HG03060 (cell line): ENCODE data around the gene PPRC1.

ENCODE experiments used
- ATAC-seq: cut with Tn5 transposase; IDR thresholded peaks from one replicate; pipeline ENCODE4 v1.9.1; 2021; ENCODE audit warnings: low read depth, moderate number of reproducible peaks; ENCODE audit not compliant: unreplicated experiment

Gene PPRC1

DNA sequence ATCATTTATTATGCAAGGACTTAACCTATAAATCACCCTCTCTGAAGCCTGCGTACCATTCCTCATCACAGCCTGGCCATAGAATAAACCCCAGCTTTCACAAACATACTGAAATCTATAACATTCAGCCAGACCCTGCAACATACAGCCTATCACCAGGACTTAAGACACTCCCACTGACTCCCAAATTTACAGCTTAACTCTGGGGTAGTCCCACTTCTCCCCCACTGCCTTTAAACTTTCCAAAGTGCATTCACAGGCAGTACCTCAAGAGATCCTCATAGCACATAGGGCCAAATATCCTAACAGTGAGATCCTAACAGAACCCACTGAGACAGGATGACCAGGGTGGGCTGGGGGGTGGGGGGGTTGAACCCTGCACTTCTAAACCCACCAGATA is 16.2 kb upstream of the PPRC1 start:
- no peak for ATAC-seq

DNA sequence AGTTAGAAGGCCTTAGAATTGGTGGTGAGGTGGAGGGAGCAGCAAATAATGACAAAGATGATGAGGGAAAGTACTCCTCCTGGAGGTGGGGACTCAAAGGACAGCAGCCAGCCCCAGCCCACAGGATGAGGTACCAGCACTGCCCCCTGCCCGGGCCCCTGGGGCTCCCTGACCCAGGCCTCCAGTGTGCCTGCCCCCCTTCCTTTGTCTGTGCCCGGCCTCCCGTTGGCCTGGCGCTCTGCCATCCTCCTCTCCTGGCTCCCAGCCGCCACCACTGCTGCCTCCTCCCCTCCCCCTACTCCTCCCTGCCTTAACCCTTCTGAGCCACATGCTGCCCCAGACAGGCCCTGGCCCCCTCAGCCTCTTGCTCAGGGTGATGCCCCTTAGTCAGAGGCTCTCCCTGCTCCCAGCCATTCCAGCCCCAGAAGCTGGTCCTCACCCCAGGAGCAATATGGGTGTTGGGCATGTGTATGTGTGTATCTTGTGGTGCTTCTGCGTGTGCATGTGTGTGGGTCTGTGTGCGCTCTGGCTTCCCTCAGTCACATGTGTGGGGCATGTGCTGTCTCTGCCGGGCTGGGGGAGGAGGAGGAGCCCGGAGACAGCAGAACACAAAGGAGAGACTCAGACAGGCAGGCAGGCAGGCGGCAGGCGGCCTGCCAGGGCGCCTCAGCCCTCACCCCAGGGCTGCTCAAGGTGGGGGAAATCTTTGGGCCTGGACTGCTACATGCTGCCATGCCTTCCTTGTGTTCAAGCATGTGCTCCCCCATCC is 15.3 kb upstream of the PPRC1 start:
- ATAC-seq = no peak

DNA sequence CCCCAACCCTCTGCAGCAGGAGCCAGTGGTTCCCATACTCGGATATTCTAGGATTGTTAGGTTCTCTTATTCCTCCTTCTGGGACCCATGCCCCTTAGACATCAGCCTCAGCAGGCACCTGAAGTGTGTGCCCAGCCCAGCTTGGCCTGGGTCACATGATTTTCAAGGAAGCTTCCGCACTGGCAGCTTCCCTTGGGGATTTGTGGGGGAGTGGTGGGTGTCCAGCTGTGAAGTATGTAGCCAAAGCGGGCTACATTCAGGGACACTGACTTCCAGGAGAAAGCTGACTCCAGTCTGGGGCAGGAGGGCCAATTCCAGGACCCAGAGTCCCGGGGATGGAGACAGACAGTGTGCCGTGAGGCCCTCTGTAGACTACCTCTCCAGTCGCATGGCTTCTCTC is 14.0 kb upstream of the PPRC1 start:
- no peak for ATAC-seq

DNA sequence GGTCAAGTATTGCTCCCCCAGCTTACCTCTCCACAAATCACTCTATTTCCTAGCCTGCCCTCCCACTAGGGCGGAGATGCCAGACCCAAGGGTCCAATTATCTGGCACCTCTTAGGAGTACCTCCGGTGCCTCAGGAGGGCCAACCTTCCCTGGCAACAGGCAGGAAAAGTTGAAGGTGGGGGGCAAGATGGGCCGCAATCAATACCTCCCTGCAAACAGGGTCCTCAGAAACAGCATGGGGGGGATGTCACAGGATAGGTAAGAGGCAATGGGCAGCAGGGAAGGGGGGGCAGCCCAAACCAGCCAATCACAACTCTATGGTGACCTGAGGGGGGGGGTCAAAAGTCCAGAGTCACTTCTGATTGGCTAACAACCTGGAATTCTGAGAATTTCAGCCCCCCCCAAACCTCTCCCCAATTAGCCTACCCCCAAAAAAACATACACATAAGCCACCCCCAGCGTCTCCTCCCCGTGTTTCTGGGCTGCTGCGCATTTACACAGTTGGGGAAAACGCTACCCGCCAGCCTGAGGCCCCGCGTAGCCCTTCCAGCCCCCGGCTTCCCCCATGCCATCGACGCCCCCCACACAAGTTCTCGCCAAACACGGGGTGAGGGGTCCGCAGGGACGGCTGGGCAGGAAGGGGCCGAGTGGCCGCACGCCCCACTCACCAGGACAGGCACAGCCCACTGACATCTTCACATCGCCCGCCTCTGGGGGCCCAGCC is 13.3 kb upstream of the PPRC1 start:
- no peak for ATAC-seq

DNA sequence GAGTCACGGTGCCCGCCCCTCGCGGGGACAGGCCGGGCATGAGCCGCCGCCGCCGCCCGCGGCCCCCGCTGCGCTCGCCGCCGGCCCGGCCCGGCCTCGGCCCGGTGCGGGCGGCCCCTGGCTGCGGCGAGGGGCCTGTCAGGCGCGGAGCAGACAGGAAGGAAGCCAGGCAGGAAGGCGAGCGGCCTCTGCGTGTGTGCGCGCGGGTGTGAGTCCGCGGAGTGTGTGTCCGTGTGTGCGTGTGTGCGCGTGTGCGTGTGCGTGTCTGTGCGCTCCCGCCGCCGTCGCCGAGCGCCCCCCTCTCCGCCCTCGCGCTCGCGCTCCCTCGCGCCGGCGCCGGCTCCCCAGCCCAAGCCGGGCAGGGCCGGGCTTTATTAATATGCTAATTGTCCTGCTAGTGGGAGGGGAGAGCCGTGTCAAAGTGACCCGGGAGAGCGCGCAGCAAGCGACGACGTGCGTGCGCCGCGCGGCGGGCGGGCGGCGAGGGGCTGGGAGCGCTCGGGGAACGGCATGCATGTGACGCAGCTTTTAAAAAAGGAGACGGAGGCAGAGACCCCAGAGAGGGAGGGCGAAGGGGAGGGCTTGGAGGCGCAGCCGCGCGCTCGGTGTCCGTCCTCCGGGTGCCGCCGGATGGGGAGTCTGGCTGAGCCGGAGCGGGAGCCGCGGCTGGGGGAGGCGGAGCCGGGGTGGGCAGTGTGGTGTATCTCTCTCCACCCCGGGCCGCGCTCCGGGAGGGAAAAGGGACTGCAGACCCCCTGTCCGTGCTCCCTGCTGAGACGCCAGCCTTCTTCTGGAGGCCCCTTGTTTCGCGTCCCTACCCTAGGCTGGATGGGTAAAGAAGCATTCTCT is 12.5 kb upstream of the PPRC1 start, which contains the start of gene LDB1:
TSS of gene LDB1 (minus strand) at position 227 of the 849 bp plus-strand sequence. CDS start 258 bp downstream, outside the sequence.
- no peak for ATAC-seq

DNA sequence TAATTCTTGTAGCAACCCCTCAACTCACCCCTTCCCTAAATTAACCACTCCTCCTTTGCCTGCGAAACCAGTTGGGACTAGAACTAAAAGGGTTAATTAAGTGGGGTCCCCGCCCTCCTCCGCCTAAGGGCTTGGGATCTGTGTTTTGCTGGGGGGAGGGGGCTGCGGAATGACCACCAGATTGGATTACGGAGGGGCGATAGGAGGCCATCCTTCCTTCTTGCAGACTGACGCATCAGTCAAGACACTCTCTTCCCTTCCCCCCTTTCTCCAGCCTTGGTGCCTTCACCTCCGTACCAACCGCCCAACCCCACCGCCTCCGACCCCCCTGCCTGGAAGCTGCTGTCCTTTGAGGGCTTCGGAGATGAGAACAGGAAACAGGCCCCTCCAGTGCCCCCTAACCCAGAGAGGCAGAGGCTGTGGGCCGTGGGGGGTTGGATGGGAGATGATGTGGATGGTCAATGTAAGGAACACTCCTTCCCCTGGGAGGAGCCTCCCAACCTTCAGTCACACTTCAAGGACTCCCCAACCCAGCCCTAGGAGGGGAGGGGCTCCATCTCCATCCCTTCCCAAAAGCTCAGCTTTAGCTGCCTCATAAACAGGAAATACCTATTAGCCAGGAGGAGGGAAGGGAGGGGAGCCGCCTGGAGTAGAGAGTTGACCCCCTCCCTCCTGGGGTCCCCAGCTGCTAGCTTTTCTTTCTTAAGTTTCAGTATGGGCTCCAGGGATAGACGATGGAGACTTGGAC is 11.7 kb upstream of the PPRC1 start:
- ATAC-seq = no peak

DNA sequence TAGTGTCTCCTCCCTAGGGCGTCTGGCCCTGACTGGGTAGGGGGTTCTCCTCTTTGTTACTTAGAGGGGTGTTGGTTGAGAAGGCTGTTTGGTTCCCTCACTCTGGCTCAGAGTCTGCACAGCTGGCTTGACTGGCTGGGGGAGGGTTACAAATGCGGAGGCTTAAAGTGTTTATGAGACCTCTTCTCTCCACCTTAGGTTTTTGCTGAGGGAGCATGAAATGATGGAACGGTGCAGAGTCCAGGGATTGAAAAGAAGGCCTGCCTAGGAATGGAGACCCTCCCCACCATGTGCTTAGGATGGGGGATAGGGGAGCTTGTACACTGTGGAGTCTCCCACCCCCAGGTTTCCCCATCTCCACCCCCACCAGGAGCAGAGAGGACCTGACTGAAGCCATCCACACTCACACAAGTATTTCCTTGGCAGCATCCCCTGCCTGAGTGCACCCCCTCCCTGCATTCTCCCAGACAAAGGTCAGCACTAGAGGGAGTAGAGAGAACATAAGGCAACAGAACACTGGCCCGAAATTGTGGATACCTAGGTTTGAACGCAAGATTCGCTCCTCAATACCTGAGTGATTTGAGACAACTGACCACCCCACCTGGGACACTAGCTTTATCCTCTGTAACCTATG is 11.0 kb upstream of the PPRC1 start:
- no peak for ATAC-seq

DNA sequence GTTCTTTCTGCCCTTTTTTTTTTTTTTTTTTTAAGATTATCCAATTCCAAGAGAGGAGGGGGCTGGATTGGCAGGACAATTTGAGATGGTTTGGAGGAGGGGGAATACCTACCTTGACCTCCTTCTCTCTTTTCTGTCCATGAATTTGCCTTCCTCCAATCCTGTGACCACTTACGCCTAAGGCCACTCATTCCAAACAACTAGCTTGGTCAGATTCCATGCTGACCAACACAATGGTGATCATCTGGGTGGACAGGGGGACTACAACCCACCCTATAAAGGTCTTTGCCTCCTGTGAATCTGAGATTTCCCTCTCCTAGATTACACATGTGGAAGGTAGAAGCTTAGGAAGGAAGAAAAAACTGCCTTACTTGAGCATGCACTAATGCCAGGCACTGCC is 10.4 kb upstream of the PPRC1 start:
- no peak for ATAC-seq

DNA sequence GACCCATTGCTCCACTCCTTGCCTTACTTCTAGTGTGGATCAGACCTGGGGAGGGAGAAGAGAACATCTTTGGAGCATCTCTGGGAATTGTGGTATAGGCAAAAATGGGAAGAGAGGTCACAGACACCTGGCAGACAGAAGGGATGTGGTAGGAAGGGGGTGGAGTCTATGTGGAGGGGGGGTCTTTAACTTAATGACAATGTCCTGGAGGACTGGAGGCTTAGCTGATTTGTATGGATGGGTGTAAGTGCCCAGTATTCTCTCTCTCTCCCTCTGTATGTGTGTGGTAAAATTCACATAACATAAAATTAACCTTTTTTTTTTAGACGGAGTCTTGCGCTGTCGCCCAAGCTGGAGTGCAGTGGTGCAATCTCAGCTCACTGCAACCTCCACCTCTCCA is 9.6 kb upstream of the PPRC1 start:
- ATAC-seq = no peak

DNA sequence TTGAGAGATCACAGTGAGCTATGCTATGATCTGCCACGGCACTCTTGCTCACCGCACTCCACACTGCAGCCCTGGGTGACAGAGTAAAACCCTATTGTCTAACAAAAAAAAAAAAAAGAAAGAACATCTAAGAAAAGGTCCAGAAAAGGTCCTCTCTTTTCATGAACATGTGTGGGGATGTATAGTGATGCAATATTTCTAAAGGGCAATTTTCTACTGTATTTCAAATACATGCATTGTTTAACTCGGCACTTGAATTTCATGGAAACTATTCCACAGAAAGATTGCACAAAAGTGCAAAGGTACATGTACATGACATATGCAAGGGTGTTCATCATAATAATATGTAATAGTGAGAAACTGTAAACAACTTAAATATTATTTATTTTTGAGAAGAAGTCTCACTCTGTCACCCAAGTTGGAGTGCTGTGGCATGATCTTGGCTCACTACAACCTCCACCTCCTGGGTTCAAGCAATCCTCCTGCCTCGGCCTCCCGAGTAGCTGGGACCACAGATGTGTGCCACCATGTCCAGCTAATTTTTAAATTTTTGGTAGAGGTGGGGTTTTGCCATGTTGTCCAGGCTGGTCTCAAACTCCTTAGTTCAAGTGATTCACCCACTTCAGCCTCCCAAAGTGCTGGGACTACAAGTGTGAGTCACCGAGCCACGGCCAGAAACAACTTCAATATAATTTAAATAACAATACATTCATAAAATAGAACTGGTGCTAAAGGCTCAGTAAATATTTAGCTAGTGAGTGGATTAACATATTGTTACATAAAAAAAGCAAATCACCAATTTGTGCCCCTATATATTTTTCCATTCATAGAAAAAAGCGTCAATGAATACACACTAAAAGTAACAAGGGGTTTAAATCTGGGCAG is 1.3 kb upstream of the PPRC1 start:
- ATAC-seq = no peak

DNA sequence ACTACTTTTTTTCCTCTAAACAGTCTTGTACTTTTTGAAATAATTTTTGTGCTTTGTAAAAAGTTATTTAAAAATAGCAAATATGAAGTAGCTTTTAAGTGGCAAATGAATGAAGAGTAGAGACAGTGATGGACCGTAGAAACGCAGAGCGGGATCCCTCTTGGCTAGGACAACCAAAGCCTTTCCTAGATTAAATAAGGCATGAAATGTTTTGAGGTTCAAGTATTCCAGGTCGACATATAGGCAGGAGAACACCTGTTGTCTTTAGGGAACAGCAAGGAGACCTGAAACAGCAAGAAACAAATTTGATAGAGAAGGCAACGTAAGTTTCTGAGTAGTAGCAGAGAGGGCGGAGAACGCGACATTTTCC is 662 bp upstream of the PPRC1 start:
- ATAC-seq = no peak

DNA sequence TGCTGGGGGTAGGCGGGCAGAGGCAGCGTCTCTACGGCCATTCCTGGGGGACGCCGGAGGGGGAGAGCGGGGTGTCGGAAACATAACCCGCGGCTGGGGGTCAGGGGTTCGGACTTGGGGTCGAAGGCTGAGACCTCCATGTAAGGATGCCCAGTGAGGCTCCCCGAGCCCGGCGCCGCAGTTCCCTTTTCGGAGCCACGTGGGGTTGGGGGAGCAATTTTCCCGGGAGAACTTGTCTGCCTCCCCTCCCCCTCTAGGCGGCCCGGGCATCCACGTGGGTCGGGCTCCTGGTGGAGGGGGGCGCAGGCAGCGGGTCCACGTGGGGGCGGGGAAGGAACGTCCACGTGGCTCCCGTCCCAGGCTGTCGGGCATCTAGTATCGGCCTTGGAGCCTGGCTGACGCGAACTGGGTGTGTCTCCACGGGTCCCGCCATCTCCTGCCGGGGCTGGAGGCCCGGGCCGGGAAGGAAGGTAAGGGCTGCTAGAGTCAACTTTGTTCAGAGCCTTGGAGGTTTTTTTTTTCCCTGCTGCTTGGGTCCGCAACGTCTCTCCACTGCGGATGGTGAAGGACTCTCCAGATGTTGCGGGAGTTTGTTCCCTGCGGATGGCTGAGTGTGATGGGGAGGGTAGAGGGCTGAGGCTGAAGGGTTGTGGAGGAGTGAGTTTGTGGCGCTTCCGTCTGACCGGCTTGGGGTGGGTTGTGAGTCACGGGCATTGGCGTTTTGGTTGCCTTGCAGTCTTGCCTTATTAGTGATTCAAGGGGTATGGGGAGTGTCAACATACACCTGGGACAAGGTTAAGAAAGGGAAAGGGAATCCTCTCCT is 744 bp downstream of the PPRC1 start:
- no peak for ATAC-seq

DNA sequence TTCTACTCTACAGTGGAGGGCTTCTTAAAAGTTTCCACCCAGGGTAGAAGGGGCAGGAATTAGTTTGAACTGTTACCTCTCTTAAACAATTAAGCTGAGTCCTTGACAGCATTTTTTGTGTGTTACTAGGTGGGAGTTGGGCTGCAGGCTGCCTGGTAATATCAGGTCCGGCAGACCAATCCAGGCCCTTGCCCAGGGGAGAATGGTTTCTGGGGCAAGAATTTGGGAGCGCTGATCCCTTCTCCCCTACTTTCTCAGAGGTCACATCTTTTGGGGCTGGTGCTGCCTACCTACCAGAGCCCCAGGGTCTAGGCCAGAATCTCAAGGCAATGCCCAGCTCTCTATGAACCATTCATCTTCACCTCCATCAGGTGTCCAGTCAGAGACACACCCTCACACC is 1.6 kb downstream of the PPRC1 start:
- no peak for ATAC-seq

DNA sequence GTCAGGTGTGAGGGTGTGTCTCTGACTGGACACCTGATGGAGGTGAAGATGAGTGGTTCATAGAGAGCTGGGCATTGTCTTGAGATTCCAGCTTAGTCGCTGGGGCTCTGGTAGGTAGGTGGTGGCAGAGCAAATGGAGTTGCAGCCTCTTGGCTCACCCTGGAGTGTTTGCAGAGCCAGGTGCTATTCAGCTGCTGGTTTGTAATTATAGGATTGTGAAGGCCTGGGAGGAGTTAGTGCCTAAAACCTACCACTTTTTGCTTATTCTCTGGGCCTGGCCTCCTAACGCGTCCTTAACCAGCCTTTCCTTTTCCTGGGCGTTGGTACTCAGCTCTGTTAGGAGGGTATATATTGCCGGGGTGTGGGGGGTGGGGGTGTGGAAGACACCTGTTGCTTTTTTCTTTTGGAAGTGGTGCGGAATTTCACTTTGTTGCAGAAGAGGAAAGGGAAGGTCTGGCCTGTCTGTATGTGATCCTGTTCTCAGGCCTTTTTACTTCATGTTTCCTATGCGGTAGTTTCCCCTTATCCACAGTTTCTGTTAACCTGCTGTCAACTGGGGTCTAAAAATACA is 3.2 kb downstream of the PPRC1 start:
- ATAC-seq = no peak

DNA sequence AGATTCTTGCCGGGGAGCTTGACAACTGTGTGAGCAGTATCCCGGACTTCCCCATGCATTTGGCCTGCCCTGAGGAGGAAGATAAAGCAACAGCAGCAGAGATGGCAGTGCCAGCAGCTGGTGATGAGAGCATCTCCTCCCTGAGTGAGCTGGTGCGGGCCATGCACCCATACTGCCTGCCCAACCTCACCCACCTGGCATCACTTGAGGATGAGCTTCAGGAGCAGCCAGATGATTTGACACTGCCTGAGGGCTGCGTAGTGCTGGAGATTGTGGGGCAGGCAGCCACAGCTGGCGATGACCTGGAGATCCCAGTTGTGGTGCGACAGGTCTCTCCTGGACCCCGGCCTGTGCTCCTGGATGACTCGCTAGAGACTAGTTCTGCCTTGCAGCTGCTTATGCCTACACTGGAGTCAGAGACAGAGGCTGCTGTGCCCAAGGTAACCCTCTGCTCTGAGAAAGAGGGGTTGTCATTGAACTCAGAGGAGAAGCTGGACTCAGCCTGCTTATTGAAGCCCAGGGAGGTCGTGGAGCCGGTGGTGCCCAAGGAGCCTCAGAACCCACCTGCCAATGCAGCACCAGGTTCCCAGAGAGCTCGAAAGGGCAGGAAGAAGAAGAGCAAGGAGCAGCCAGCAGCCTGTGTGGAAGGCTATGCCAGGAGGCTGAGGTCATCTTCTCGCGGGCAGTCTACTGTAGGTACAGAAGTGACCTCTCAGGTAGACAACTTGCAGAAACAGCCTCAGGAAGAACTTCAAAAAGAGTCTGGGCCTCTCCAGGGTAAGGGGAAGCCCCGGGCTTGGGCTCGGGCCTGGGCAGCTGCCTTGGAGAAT is 6.7 kb downstream of the PPRC1 start:
- no peak for ATAC-seq

DNA sequence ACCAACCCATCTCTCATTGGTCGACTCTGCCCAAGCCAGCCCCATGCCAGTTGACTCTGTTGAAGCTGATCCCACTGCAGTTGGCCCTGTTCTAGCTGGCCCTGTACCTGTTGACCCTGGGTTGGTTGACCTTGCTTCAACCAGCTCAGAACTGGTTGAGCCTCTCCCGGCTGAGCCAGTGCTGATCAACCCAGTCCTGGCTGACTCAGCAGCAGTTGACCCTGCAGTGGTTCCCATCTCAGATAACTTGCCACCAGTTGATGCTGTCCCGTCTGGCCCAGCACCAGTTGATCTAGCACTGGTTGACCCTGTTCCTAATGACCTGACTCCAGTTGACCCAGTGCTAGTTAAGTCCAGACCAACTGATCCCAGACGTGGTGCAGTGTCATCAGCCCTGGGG is 7.4 kb downstream of the PPRC1 start:
- no peak for ATAC-seq

DNA sequence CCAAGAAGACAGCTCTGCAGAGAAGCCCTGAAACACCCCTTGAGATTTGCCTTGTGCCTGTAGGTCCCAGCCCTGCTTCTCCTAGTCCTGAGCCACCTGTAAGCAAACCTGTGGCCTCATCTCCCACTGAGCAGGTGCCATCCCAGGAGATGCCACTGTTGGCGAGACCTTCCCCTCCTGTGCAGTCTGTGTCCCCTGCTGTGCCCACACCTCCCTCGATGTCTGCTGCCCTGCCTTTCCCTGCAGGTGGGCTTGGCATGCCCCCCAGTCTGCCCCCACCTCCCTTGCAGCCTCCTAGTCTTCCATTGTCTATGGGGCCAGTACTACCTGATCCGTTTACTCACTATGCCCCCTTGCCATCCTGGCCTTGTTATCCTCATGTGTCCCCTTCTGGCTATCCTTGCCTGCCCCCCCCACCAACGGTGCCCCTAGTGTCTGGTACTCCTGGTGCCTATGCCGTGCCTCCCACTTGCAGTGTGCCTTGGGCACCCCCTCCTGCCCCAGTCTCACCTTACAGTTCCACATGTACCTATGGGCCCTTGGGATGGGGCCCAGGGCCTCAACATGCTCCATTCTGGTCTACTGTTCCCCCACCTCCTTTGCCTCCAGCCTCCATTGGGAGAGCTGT is 8.2 kb downstream of the PPRC1 start:
- ATAC-seq = no peak
